Erythroblast (primary cell): ENCODE data around the gene ITPK1.

Source experiments
- DNase-seq, 2 experiments: peaks; one replicate each; lab custom pipeline; 2025; lab: John Stamatoyannopoulos, UW
- GATA1 ChIP-seq: IDR thresholded peaks from 2 replicates; pipeline ENCODE4 v1.6.1; 2011; ENCODE audit warnings: low read depth, mild to moderate bottlenecking, control low read depth, low read length, moderate library complexity
- POLR2A ChIP-seq: IDR thresholded peaks from 2 replicates; pipeline ENCODE4 v1.6.1; 2011; ENCODE audit warnings: mild to moderate bottlenecking, low read length

The ITPK1 gene

DNA sequence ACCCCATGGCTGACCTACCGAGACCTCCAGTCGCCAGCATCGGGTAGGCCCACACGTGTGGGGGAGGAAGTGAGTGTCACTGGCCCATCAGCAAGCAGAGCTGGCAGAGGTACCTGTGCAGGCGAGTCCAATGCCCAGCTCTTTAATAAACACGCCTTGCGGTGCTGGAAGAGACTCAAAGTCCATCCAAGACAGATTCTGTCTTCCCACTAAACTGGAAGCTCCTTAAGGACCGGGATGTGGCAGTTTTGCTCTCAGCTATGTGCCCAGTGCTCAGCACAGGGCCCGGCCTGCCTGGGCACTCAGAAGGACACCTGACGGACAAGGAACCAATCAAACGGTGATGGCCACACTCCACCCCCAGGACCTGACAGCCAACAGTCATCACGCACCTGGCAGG is 65.0 kb downstream of the ITPK1 start:
- TF ChIP-seq POLR2A (no peak), GATA1 (no peak)
- DNase-seq = no peak

- DNase-seq = no peak
- TF ChIP-seq GATA1 (no peak), POLR2A (no peak)
These were observed 65.8 kb downstream of the ITPK1 start for GRCh38 chr14:93049867-93050331.

DNA sequence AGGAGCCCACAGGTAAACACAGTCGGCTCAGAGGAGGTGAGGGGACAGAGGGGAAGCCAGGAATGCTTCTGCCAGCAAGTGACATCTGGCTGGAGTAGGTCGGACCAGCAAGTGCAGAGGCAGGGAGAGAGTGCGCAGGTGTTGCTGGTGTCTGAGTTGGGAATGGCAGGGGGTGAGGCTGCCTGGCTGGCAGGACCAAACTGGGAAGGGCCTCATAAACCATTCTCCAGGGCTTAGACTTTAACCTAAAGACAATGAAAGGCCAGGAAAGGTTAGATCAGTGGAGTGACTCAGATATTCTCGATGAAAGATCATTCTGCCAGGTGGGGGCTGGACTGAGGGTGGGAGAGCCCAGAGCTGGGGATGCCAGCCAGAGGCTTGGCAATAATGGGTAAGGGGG is 66.4 kb downstream of the ITPK1 start:
- TF ChIP-seq POLR2A = no peak
- no peak for TF ChIP-seq GATA1
- DNase-seq = no peak

- DNase-seq = no peak
- TF ChIP-seq POLR2A = no peak
- TF ChIP-seq GATA1 = no peak
These were observed 66.9 kb downstream of the ITPK1 start for GRCh38 chr14:93048843-93049242.

GRCh38 chr14:93047661-93048060 is 68.1 kb downstream of the ITPK1 start:
- no peak for TF ChIP-seq POLR2A
- TF ChIP-seq GATA1 = no peak
- DNase-seq = peak in 1 of 2 experiments; percentile 13

DNA sequence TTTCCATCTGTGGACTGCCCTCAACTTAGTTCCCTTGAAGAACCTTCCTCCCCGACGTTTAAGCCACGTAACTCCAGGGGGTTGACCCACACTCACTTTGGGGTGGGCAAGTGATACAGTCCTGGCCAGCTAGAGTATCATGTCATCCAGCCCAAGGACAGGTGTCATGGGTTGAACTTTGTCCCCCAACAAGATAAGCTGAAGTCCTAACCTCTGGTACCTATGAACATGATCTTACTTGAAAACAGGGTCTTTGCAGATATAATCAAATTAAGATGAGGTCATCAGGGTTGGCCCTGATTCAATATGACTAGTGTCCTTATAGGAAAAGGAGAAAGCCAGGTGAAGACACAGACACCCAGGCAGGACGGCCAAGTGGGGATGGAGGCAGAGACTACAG is 68.6 kb downstream of the ITPK1 start:
- no peak for DNase-seq
- TF ChIP-seq POLR2A (no peak), GATA1 (no peak)

DNA sequence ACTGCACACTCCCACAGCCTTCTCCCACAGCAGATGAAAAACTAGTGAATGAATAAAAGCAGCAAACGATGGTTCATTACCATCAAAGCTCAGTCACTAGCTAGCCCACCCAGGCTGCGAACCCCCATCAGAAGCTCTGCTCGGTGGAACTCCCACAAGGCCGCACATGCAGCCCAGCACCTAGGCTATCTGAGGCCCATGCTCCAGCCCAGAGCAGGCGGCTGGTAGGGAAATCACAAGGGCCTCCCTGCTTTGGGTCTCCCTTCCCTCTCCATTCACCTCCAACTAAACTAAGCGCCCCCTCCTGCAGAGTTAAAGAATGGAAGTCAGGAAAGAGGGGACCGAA is 69.0 kb downstream of the ITPK1 start:
- TF ChIP-seq POLR2A = no peak
- DNase-seq = no peak

GRCh38 chr14:93045965-93046704 is 69.6 kb downstream of the ITPK1 start:
- DNase-seq = peak; percentile 48 to 79
- no peak for TF ChIP-seq GATA1
- TF ChIP-seq POLR2A = no peak

DNA sequence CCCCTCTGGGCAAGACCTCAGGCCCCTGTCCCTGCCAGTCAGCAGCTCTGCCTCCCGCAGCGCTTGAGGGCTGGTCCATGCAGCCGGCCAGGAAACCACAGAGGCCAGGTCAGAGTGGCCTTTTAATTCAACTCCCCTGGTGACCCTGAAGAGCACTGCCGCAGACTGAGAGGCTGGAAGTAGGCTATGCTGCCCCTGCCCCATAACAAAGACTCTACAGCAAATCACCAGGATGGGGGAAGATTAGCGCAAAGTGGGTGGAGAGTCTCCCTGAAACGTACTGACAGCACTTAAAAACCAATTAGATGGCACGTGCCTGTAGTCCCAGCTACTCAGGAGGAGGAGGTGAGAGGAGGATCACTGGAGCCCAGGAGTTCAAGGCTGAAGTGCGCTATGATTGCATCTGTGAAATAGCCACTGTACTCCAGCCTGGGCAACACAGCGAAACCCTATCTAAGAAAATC is 70.5 kb downstream of the ITPK1 start:
- TF ChIP-seq POLR2A = no peak
- TF ChIP-seq GATA1 = no peak
- DNase-seq = no peak

DNA sequence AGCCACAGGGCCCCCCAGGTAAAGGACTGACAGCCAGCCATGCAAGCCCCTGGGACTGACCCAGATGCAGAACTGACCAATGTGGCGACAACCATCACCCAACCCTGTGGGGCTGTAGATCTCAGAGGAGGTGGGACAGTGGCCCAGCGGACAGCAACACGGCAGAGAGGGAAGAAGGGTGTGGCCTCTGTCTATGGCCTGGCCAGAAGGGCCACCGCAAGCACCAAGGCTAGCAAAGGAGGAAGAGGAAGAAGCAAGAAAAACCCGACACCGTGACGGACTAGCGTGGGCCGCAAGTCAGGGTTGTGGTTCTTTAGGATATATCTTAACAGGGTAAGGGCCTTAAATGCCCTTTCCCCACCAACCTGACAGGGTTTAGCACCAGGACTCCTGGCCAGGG is 71.2 kb downstream of the ITPK1 start:
- TF ChIP-seq POLR2A = no peak
- TF ChIP-seq GATA1 = no peak
- no peak for DNase-seq

- DNase-seq = no peak
- TF ChIP-seq GATA1 (no peak), POLR2A (no peak)
These were observed 71.6 kb downstream of the ITPK1 start for GRCh38 chr14:93044121-93044520.

DNA sequence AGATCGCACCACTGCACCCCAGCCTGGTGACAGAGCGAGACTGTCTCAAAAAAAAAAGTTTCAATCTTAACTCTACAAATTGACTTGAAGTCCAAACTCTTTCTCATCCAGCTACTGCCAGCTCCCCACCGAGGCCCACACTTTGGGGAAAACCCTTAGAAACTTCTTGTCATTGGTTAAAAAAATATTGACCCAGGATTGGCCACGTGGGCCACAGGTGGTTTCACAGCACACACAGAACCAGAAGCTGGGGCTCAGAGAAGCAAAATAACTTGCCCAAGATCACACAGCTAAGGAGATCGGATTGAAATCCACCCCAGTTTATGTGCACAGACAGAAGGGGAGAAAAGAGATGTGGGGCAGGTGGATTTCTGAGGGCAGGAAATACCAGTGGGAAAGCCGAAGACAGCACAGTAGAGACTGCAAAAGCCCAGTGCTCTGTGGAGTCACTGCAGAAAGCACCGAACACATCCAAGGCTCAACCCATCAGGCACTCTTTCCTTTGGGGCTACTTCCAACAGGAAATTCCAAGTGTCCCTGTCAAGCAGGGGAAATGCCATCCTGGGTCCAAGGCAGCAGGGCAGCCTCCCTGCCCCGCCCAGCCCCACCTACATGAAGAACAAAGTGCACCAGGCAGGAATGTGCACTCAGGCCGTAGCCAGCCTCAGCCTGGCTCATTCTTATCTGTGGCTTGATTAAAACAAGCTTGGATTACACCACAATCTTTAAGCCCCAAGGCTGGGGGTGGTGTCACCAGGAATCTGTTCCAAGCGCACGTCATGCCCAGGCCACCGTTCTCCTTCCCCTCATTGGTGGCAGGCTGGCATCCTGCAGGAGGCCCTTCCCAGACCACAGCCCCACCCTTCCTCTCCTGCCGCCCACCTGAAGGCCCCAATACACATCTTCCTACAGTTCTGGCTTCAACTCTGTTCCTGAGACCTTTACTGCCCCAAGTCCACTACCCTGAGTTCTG is 72.5 kb downstream of the ITPK1 start:
- peak in 1 of 2 experiments; percentile 36 for DNase-seq
- no peak for TF ChIP-seq GATA1
- no peak for TF ChIP-seq POLR2A

GRCh38 chr14:93041830-93042229 is 73.9 kb downstream of the ITPK1 start:
- DNase-seq = no peak
- TF ChIP-seq POLR2A = no peak
- TF ChIP-seq GATA1 = no peak

GRCh38 chr14:93040982-93041381 is 74.7 kb downstream of the ITPK1 start:
- DNase-seq = no peak
- TF ChIP-seq GATA1 (no peak), POLR2A (no peak)

- DNase-seq = no peak
- TF ChIP-seq POLR2A (no peak), GATA1 (no peak)
These were observed 75.3 kb downstream of the ITPK1 start for GRCh38 chr14:93040443-93040842.
